HG03575 (cell line): ENCODE measurements around the gene MUC6.

Experiments
- ATAC-seq: cut with Tn5 transposase; IDR thresholded peaks from one replicate; pipeline ENCODE4 v1.9.1; 2021; ENCODE audit not compliant: unreplicated experiment, insufficient number of reproducible peaks, low FRiP score; ENCODE audit errors: extremely low read depth

The MUC6 gene

GRCh38 chr11:1015826-1016545, 20.5 kb downstream of the MUC6 start:
- no peak for ATAC-seq

GRCh38 chr11:1015064-1015463, 21.5 kb downstream of the MUC6 start:
- ATAC-seq, result no peak

GRCh38 chr11:1014276-1014675, 22.2 kb downstream of the MUC6 start:
- ATAC-seq, result no peak

- ATAC-seq, result no peak
Observed at GRCh38 chr11:1013631-1013935, 22.9 kb downstream of the MUC6 start.

- ATAC-seq, result no peak
Observed at GRCh38 chr11:1012740-1013630, 23.5 kb downstream of the MUC6 start.

GRCh38 chr11:1012291-1012690, 24.2 kb downstream of the MUC6 start:
- ATAC-seq, result no peak

GRCh38 chr11:1011320-1011698, 25.2 kb downstream of the MUC6 start:
- no peak for ATAC-seq

GRCh38 chr11:1010551-1011319, 25.8 kb downstream of the MUC6 start:
- ATAC-seq, result no peak

GRCh38 chr11:1009991-1010390, 26.5 kb downstream of the MUC6 start:
- ATAC-seq, result no peak

- ATAC-seq, result no peak
Observed at GRCh38 chr11:1009371-1009770, 27.1 kb downstream of the MUC6 start.

GRCh38 chr11:1008803-1009145, 27.7 kb downstream of the MUC6 start:
- ATAC-seq, result no peak

GRCh38 chr11:1008001-1008802, 28.3 kb downstream of the MUC6 start:
- no peak for ATAC-seq

- ATAC-seq, result no peak
Observed at GRCh38 chr11:1007279-1007678, 29.2 kb downstream of the MUC6 start.

GRCh38 chr11:1006762-1007161, 29.8 kb downstream of the MUC6 start:
- no peak for ATAC-seq

- ATAC-seq, result no peak
Observed at GRCh38 chr11:1005928-1006327, 30.6 kb downstream of the MUC6 start.

- ATAC-seq, result no peak
Observed at GRCh38 chr11:1003159-1003558, 33.4 kb downstream of the MUC6 start.

GRCh38 chr11:1002406-1002984, 34.0 kb downstream of the MUC6 start:
- ATAC-seq, result no peak

GRCh38 chr11:1001617-1002405, 34.7 kb downstream of the MUC6 start:
- ATAC-seq, result no peak
